UCSD-AML1 (cell line): ENCODE data around the gene LCN15.
A peak's percentile ranks its signal among the peaks of the same experiment; 100 is the strongest.
"Not testable (repeated sequence)": the region's sequence is repeated elsewhere in the genome, so short reads cannot be mapped to it uniquely, and the experiment has no call there.

Experiments used
- DNase-seq: peaks from one replicate; lab custom pipeline; 2025; ENCODE audit not compliant: unreplicated experiment; lab: John Stamatoyannopoulos, UW

Gene LCN15

DNA sequence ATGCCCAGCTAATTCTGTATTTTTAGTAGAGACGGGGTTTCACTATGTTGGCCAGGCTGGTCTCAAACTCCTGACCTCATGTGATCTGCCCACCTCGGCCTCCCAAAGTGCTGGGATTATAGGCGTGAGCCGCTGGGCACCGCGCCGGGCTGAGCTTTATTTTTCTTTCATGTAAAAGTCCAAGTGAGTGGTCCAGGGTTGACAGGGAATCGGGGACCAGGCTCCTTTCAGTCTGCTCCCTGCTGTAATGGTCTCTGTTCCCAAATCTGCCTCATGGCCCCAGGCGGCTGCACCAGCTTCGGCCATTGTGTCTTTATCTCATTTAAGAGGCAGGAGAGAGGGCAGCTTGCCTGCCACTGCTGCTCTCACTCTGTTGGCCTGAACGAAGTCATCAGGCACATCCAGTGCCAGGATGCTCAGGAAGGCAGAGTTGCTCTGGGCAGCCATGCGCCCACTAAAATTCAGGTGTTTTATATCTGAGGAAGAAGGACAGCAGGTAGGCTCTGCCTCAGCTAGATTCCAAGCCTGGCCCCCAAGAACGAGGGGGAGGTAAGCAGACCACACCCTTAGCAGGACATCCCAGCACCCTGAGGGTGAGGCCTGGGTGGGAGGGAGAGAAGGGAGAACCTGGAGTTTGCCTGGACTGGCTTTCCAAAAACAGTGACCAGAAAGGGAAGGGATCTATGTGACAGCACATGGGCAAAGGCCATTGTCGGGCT, 30.1 kb upstream of the LCN15 start:
- no peak for DNase-seq

- no peak for DNase-seq
Measured at GRCh38 chr9:136793086-136793946, 29.0 kb upstream of the LCN15 start.

- DNase-seq = no peak
Measured at GRCh38 chr9:136792321-136793085, 28.2 kb upstream of the LCN15 start.

DNA sequence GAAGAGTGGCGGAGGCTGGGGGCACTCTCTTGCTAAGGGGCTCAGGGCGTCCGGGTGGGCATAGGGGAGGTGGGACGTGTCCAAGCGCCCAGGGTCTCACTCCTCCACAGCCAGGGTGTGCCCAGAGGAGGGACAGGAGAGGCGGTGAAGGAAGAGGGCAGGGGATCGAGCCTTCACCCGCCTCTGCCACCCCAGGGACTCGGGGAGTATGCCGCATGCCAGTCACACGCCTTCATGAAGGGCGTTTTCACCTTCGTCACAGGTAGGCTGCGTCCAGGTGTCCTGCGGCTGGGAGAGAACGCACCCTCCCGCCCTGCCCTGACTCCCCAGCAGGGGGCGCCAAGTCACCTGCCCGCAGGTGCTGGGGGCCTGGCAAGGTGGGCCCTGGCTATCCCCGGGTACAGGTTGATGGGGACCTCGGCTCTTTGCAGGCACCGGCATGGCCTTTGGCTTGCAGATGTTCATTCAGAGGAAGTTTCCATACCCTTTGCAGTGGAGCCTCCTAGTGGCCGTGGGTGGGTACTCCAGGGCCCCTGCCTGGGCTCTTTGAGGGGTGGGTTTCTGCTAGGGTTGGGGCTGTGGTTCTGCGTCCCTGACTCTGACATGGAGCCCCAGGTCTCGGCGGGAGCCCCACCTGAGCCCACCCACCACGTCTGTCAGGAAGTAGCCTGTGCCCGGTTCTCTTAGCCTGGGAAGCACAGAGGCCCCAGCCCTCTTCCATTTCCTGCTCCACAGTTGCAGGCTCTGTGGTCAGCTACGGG, 27.4 kb upstream of the LCN15 start:
- peak; percentile 66 for DNase-seq

- DNase-seq = peak; percentile 100
Measured at GRCh38 chr9:136790640-136791515, 26.6 kb upstream of the LCN15 start, which contains the start of gene TMEM141. Gene TMEM141 (plus strand): TSS chr9:136791344. CDS start chr9:136791371, 27 bp downstream.

GRCh38 chr9:136789523-136789937, 25.2 kb upstream of the LCN15 start:
- no peak for DNase-seq

DNA sequence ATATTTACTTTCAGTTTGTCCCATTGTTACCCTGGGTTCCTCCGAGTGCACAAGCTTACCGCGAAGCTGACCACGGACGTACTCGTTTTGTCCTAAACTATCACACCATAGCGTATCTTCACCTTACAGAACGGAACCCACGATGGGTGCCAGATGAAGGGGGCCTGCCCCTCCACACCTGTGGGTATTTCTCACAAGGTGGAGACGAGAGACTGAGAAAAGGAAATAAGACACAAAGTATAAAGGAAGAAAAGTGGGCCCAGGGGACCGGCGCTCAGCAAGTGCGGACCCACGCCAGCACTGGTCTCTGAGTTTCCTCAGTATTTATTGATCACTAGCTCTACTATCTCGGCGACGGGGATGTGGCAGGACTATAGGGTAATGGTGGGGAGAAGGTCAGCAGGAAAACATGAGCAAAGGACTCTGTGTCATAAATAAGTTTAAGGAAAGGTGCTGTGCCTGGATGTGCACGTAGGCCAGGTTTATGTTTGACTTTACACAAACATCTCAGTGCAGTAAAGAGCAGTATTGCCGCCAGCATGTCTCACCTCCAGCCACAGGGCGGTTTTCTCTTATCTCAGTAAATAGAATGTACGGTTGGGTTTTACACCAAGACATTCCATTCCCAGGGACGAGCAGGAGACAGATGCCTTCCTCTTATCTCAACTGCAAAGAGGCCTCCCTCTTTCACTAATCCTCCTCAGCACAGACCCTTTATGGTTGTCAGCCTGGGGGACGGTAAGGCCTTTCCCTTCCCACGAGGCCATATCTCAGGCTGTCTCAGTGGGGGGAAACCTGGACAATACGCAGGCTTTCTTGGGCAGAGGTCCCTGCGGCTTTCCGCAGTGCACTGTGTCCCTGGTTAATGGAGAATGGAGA, 24.6 kb upstream of the LCN15 start:
- not testable (repeated sequence) for DNase-seq

- peak; percentile 68 for DNase-seq
Measured at GRCh38 chr9:136787690-136788400, 23.5 kb upstream of the LCN15 start.

DNA sequence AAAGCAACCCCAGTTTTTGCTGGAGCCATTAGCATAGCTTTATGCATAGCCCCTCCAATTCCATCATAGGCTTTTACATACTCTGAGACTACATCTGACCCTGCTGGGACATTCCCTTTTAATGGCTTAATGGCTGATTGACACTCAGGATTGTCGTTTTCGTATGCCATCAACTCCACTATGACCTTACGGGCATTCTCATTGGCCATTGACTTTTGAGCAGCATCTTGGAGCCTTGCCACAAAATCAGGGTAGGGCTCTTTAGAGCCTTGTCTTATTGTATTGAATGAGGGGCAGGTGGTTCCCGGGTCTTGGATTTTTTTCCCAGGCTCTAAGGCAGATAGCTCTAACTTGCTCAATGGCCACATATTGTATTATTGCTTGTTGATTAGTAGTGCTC, 22.7 kb upstream of the LCN15 start:
- not testable (repeated sequence) for DNase-seq

DNA sequence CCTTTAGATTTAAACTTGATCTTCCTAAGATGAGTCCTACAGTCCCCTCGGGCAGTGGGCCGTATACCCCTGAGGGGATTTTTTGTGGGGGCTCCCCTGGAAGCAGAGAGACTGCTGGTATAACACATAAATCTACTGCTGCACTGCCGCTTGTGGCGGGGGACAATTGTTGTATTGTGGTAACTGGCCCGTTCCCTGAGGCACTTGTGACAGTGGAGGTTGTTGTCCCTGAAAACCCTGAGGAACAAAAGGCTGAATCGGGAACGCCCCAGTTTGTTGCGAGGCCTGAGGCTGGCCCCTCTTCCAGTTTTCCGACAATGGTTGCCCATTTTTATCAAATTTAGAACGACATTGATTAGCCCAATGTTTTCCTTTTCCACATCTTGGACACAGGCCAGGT, 22.1 kb upstream of the LCN15 start:
- no peak for DNase-seq

DNA sequence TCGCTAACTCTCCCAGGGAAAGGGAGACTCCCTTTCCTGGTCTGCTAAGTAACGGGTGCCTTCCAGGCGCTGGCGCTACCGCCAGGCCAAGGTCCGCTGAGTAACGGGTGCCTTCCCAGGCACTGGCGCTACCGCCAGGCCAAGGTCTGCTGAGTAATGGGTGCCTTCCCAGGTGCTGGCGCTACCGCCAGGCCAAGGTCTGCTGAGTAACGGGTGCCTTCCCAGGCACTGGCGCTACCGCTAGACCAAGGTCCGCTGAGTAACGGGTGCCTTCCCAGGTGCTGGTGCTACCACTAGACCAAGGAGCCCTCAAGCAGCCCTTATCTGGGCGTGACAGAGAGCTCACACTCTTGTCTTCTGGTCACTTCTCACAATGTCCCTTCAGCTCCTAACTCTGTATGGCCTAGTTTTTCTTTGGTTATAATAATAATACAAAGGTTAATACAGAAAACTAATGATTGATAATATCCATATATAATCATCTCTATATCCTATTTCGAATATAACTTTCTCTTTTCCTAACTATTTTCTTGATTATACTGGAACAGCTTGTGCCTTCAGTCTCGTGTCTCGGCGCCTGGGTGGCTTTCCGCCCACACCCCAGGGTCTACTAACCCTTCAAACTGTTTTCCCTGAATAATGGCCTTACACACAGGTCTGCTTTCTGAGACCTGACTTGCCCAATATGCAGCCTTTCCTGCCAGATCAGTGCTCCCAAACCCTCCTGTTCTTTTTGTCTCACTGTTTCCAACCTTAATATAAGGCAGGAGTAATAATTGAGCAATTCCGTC, 21.4 kb upstream of the LCN15 start:
- DNase-seq = not testable (repeated sequence)

GRCh38 chr9:136784997-136785361, 20.7 kb upstream of the LCN15 start:
- DNase-seq = no peak

DNA sequence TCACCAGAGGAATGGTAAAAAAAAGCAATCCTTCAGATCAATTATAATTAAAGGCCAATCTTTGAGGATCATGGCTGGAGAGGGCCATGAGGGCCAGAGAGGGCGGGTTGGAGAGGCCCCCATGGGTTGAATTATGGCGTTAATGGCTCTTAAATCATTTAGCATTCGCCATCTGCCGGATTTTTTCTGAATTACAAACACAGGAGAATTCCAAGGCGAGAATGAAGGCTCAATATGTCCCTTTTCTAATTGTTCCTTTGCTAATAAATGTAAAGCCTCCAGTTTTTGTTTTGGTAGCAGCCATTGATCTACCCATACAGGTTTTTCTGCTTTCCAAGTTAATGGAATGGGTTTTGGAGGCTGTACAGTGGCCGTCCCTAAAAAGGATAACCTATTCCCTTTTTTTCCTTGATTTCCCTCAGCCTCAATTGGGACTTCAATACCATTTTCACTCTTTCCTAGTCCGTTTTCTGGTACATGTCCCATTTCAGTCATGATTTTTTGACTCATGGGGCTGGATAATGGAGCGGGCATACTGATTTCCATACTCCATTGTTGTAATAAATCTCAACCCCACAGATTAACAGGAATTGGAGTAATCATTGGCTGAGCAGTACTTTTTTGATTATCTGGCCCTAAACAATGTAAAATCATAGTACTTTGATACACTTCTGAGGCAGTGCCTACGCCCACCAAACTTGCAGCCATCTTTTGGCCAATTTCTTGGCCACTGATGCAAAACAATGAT, 20.1 kb upstream of the LCN15 start:
- DNase-seq = no peak

DNA sequence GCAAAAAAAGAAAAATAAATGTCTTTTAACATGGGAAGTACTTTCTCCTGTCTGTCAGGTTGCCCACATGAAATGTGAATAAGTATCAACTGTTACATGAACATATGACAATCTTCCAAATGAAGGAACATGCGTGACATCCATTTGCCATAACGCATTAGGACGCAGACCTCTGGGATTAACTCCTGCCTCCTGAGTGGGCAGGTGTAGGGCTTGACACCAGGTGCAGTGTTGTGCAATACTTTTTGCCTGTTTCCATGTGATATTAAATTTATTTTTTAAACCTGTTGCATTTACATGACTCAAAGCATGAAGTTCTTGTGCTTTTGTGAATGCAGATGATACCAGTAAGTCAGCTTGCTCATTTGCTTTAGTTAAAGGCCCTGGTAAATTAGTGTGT, 18.1 kb upstream of the LCN15 start:
- no peak for DNase-seq

DNA sequence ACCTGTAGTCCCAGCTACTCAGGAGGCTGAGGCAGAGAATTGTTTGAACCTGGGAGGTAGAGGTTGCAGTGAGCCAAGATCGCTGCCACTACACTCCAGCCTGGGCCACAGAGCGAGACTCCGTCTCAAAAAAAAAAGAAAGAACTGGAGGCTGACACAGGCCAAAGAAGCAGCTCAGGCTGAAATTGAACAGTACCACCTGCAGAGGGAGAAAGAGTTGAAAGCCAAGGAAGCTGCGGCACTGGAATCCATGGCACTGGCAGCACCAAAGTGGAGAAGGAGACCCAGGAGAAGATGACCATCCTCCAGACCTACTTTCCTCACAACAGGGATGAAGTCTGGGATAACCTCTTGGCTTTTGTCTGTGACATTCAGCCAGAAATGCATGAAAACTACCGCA, 15.5 kb upstream of the LCN15 start:
- no peak for DNase-seq

DNA sequence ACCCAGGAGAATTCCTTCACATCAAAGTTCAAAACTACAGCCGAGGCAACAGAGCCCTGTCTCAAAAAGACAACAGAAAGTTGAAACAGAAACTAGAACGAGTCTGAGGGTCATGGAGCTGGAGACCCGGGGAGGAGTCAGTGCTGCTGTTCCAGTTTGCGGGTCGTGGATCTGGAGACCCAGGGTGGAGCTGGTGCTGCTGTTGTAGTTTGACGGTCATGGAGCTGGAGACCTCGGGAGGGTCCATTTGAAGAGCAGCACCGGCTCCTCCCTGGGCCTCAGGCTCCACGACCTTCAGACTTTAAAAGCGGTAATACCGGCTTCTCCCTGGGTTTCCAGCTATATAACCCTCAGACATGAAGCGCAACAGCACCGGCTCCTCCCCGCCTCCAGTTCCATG, 13.0 kb upstream of the LCN15 start:
- no peak for DNase-seq

GRCh38 chr9:136776947-136777346, 12.6 kb upstream of the LCN15 start:
- DNase-seq = no peak
